HG03045 (cell line): ENCODE data around the gene COX17.
A peak's percentile ranks its signal among the peaks of the same experiment; 100 is the strongest.
"Not testable (repeated sequence)": the region's sequence is repeated elsewhere in the genome, so short reads cannot be mapped to it uniquely, and the experiment has no call there.

ENCODE experiments used
- ATAC-seq: cut with Tn5 transposase; IDR thresholded peaks from one replicate; pipeline ENCODE4 v1.9.1; 2021; ENCODE audit warnings: mild to moderate bottlenecking, moderate library complexity; ENCODE audit not compliant: unreplicated experiment

Gene COX17, protein sequence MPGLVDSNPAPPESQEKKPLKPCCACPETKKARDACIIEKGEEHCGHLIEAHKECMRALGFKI

GRCh38 chr3:119676771-119677640 lies at the start of gene COX17:
Gene COX17, minus strand, starts transcription at chr3:119677406. Its CDS starts 96 bp downstream, at chr3:119677310.
- ATAC-seq, result peak; percentile 89

GRCh38 chr3:119726909-119727308 lies 49.7 kb upstream of the COX17 start:
- no peak for ATAC-seq

- ATAC-seq, result no peak
Measured at GRCh38 chr3:119723022-119723421, 45.8 kb upstream of the COX17 start.

- no peak for ATAC-seq
Measured at GRCh38 chr3:119717520-119717919, 40.3 kb upstream of the COX17 start.

DNA sequence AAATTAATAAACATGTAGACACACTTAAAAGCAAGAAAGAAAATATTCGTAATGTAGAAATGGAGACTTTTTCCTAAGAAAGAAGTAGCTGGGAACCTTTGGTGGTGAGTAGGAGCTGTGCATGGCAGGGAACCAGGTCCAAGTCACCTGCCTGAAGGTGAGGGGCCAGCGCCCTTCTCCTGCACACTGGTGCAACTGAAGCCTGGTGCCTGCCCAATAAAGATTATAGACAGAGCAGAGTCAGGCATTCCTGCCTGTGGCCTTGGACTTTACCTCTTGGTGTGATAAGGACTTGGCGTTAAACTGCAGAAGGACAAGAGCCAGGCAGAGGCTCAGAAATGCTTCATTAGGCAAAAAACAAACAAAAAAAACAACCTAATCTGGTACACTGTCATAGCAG lies 39.8 kb upstream of the COX17 start:
- no peak for ATAC-seq

DNA sequence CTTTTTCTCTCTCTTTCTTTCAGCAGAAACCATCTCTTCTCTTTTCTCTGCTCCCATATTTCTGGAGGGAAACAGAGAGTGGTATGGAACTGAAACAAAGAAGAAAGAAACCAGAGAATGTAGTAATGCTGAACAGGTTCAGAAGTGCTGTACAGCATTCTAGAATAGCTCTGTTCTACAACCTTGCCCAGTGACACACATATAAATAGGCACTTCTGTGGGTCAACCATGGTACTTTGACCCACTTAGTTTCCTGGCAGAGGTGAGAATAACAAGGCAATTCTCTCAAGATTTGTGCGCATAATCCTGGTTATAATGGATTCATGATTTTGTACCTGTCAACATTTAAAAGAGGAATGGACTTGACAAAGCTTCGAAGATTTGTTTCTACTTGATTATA lies 37.9 kb upstream of the COX17 start:
- ATAC-seq, result no peak

- ATAC-seq, result no peak
Measured at GRCh38 chr3:119703820-119704531, 26.8 kb upstream of the COX17 start.

DNA sequence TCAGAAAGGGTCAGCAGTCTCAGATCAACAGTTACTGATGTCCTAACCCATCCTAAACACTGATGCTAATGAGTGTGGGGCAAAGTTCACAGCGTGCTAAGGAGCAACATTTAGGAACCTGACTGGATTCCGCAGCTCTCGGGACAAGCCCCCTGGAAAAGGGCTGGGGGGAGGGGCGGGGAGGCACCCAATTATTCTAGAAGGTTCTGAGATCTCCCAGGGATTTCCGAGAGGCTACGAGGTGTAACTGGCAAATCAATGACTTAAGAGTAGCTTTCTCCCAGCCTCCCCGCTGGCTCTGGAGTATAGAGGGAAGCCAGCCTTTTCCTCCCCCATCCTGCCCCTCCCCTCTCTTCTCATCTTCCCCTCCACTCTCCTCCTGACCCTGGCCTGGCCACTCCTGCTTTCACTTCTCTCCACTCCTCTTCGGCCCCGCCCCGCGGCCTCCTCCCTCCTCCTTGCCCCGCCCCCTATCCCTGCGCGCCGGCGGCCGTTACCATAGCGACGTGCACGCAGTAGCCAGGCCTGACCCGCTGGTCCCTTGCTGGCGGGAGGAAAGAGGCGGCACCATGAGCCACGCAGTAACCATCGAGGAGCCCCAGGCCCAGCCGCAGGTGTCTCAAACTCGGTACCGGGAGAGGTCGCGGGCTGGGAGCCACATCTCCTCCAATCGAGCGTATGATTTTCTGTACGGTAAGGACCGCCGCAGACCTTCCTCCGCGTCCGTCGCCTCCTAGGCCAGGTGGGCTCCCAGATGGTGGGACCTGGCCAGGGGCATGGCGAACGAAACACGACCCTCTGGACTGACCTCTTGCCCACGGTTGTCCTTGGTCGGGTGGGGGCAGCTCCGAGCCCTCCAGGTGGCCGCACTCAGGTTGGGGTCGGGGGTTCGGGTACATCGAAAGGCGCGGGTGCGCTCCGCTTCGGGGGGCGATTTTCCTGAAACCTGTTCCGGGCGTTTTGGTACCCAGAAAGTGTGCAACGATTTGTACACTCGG lies 25.6 kb upstream of the COX17 start, which contains the start of gene CFAP91:
CFAP91 (plus strand) TSS at position 493 of the 998 bp plus-strand sequence; CDS start at position 570, 77 bp downstream.
- peak; percentile 84 for ATAC-seq

GRCh38 chr3:119700920-119701734 lies 23.9 kb upstream of the COX17 start:
- ATAC-seq, result peak; percentile 16

DNA sequence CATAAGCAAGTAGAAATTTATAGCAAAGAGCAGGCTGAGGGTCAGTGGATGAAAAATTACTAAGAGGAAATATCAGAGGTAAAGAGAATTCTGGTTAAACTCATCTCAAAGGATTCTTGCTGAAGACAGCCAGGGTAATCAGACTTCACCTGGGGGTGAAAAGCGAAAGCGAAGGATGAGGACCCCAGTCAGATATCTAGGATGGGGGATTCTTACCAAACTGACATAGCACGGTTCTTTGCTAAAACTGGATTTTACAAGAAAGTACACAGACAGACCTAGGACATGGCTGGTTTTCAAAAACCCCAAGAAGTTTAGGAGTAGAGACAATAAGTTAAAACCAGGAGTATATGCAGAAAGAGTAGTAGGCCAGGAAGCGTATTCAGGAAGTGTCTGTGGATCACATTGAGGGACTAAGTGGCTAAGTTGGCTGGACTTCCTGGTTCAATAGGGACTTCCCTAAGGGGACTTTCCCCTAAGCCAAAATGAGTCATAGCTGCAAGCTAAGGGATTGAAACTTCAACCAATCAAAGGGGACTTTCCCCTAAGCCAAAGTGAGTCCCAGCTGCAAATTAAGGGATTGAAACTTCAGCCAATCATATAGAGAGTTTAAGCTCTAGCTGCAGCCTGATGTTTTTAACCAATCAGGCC lies 23.2 kb upstream of the COX17 start:
- ATAC-seq, result peak; percentile 40

GRCh38 chr3:119697394-119697793 lies 20.2 kb upstream of the COX17 start:
- no peak for ATAC-seq

GRCh38 chr3:119695480-119695879 lies 18.3 kb upstream of the COX17 start:
- no peak for ATAC-seq

GRCh38 chr3:119690043-119690656 lies 12.9 kb upstream of the COX17 start:
- no peak for ATAC-seq

DNA sequence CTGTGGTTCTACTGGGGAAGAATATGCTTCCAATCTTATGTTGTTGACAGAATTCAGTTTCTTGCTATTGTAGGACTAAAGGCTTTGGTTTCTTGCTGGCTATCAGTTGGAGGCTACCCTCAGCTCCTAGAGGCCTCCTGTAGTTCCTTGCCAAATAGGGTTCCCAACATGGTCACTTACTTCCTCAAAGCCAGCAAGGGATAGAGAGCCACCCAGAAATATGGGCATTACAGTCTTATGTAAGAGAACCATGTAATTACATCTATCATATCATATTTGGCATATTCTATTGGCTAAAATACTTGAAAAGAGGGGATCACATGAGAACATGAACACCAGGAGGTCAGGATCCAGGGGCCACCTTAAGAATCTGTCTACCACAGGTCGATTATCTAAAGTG lies 6.2 kb upstream of the COX17 start:
- no peak for ATAC-seq

GRCh38 chr3:119681279-119681678 lies 4.1 kb upstream of the COX17 start:
- ATAC-seq, result no peak

DNA sequence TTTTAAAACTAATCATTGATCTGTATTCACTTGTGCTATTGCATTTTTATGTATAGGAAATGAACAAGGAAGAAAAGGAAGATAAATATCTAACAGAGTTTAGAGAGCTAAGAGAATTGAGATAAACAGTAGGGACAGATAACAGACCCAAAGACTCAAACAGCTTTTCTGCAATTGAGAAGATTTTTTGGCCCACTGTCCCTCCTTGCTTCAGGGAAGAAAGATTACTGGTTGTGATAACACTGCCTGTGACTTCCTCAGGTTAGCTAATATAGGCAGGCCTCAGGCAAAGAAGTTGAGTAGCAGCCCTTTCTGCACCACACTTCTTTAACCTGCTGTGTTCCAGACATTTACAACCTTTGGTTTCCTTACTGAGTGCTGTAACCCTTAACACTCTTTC lies 2.7 kb upstream of the COX17 start:
- no peak for ATAC-seq

DNA sequence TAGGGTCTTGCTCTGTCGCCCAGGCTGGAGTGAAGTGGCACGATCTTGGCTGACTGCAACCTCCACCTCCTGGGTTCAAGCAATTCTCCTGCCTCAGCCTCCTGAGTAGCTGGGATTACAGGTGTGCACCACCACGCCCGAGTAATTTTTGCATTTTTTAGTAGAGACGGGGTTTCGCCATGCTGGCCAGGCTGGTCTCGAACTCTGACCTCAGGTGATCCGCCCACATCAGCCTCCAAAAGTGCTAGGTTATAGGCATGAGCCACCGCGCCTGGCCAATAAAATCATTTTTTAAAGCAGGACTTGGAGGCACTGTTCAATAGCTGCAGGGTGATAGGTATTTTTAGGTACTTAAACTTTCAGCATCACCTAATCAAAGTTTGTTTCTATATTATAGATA lies 1.0 kb upstream of the COX17 start:
- ATAC-seq, result not testable (repeated sequence)

DNA sequence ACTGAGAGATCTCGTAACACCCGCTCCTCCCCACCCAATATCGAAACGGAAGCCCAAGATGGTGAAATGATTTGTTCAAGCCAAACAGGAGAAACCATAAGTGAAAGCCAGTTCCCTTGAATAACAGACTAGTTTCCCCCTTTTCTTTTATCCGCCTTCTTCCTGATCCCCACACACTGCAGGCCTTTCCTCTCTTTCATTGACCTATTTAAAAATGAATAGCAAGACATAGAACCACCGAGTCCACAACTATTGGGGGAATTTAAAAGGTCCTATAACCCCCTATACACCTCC lies 382 bp upstream of the COX17 start:
- ATAC-seq, result no peak

GRCh38 chr3:119676020-119676419 lies 1.2 kb downstream of the COX17 start:
- no peak for ATAC-seq
